ENCODE data around the gene LMX1B. TPM values are rescaled to one million over a fixed set of nuclear protein-coding genes. Genes with fewer than 3 reads are reported as not detected.

LMX1B gene
- polyA plus RNA-seq, 1 donor from 2014 or later = not detected

GRCh38 chr9:126605792-126606482 is 7.8 kb upstream of the LMX1B start:
- no peaks in the 10 kb centered on the region for H3K9me3 ChIP-seq (ENCODE audit: low read length)
- peaks cover 49% of the 10 kb centered on the region for H3K27me3 ChIP-seq (ENCODE audit: insufficient read depth, low read depth, low read length)
- H3K9me2 ChIP-seq (ENCODE audit: insufficient read depth, low read length) = no peaks in the 10 kb centered on the region
- H3K27ac ChIP-seq (ENCODE audit: low read length) = no peak overlapping the region
- no peaks in the 10 kb centered on the region for H3K79me2 ChIP-seq (replicated peaks; ENCODE audit: insufficient read depth, low read length)
- H2AFZ ChIP-seq (ENCODE audit: low read depth, low read length) = no peak overlapping the region
- H3K4me2 ChIP-seq (ENCODE audit: low read length) = no peak overlapping the region
- no peaks in the 10 kb centered on the region for H3K36me3 ChIP-seq (ENCODE audit: insufficient read depth, low read length)
- H3F3A ChIP-seq (ENCODE audit: insufficient read depth, low read length, poor library complexity, severe bottlenecking) = no peaks in the 10 kb centered on the region
- H3K4me3 ChIP-seq (ENCODE audit: low read length) = no peak overlapping the region
- H3K9ac ChIP-seq (ENCODE audit: low read length) = no peak overlapping the region
- no peak for TF ChIP-seq SMC3 (conservative IDR thresholded peaks at IDR 0.05; ENCODE audit: poor library complexity)
- TF ChIP-seq, protein P1, sequence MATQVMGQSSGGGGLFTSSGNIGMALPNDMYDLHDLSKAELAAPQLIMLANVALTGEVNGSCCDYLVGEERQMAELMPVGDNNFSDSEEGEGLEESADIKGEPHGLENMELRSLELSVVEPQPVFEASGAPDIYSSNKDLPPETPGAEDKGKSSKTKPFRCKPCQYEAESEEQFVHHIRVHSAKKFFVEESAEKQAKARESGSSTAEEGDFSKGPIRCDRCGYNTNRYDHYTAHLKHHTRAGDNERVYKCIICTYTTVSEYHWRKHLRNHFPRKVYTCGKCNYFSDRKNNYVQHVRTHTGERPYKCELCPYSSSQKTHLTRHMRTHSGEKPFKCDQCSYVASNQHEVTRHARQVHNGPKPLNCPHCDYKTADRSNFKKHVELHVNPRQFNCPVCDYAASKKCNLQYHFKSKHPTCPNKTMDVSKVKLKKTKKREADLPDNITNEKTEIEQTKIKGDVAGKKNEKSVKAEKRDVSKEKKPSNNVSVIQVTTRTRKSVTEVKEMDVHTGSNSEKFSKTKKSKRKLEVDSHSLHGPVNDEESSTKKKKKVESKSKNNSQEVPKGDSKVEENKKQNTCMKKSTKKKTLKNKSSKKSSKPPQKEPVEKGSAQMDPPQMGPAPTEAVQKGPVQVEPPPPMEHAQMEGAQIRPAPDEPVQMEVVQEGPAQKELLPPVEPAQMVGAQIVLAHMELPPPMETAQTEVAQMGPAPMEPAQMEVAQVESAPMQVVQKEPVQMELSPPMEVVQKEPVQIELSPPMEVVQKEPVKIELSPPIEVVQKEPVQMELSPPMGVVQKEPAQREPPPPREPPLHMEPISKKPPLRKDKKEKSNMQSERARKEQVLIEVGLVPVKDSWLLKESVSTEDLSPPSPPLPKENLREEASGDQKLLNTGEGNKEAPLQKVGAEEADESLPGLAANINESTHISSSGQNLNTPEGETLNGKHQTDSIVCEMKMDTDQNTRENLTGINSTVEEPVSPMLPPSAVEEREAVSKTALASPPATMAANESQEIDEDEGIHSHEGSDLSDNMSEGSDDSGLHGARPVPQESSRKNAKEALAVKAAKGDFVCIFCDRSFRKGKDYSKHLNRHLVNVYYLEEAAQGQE (IDR thresholded peaks at IDR 0.05; ENCODE audit: borderline replicate concordance) = no peak
- TF ChIP-seq MXI1 (conservative IDR thresholded peaks at IDR 0.05; ENCODE audit: poor library complexity, severe bottlenecking) = no peak
- TF ChIP-seq POLR2AphosphoS5 (IDR thresholded peaks at IDR 0.05) = no peak
- TF ChIP-seq RAD21 (conservative IDR thresholded peaks at IDR 0.05) = no peak
- TF ChIP-seq EZH2 (IDR thresholded peaks at IDR 0.05; ENCODE audit: borderline replicate concordance, insufficient read depth, low read length, poor library complexity, severe bottlenecking) = no peak
- no peak for TF ChIP-seq CTCF (IDR thresholded peaks at IDR 0.05; ENCODE audit: poor library complexity, severe bottlenecking)
- no peak for TF ChIP-seq TAF1 (IDR thresholded peaks at IDR 0.05; ENCODE audit: low read depth)
- no peak for TF ChIP-seq EP300 (conservative IDR thresholded peaks at IDR 0.05; ENCODE audit: poor library complexity, severe bottlenecking)
- no peaks in the 10 kb centered on the region for H4K20me1 ChIP-seq (ENCODE audit: insufficient read depth)

GRCh38 chr9:126606483-126606870 is 7.3 kb upstream of the LMX1B start:
- H3K27me3 ChIP-seq (ENCODE audit: insufficient read depth, low read depth, low read length) = peaks cover 54% of the 10 kb centered on the region
- TF ChIP-seq POLR2AphosphoS5 (IDR thresholded peaks at IDR 0.05) (no peak), EZH2 (IDR thresholded peaks at IDR 0.05; ENCODE audit: borderline replicate concordance, insufficient read depth, low read length, poor library complexity, severe bottlenecking) (no peak), EP300 (conservative IDR thresholded peaks at IDR 0.05; ENCODE audit: poor library complexity, severe bottlenecking) (no peak), TAF1 (IDR thresholded peaks at IDR 0.05; ENCODE audit: low read depth) (no peak)
- TF ChIP-seq, protein P1 (IDR thresholded peaks at IDR 0.05; ENCODE audit: borderline replicate concordance) = no peak
- H3K79me2 ChIP-seq (replicated peaks; ENCODE audit: insufficient read depth, low read length) = no peaks in the 10 kb centered on the region
- no peaks in the 10 kb centered on the region for H3K9me2 ChIP-seq (ENCODE audit: insufficient read depth, low read length)
- no peak overlapping the region for H3K4me2 ChIP-seq (ENCODE audit: low read length)
- H3K9me3 ChIP-seq (ENCODE audit: low read length) = no peaks in the 10 kb centered on the region
- H3F3A ChIP-seq (ENCODE audit: insufficient read depth, low read length, poor library complexity, severe bottlenecking) = no peaks in the 10 kb centered on the region
- no peak overlapping the region for H3K27ac ChIP-seq (ENCODE audit: low read length)
- H2AFZ ChIP-seq (ENCODE audit: low read depth, low read length) = no peak overlapping the region
- no peak overlapping the region for H3K9ac ChIP-seq (ENCODE audit: low read length)
- no peaks in the 10 kb centered on the region for H4K20me1 ChIP-seq (ENCODE audit: insufficient read depth)
- no peaks in the 10 kb centered on the region for H3K36me3 ChIP-seq (ENCODE audit: insufficient read depth, low read length)
- no peak overlapping the region for H3K4me3 ChIP-seq (ENCODE audit: low read length)

All from neural cell (in vitro differentiated cells).